GM19463 (cell line): ENCODE measurements around the gene C12orf75.
A peak's percentile ranks its signal among the peaks of the same experiment; 100 is the strongest.
"Not testable (repeated sequence)": the region's sequence is repeated elsewhere in the genome, so short reads cannot be mapped to it uniquely, and the experiment has no call there.

Experiments used
- ATAC-seq: cut with Tn5 transposase; IDR thresholded peaks from one replicate; pipeline ENCODE4 v1.9.1; 2021; ENCODE audit warnings: mild to moderate bottlenecking, moderate library complexity; ENCODE audit not compliant: unreplicated experiment

C12orf75 gene

DNA sequence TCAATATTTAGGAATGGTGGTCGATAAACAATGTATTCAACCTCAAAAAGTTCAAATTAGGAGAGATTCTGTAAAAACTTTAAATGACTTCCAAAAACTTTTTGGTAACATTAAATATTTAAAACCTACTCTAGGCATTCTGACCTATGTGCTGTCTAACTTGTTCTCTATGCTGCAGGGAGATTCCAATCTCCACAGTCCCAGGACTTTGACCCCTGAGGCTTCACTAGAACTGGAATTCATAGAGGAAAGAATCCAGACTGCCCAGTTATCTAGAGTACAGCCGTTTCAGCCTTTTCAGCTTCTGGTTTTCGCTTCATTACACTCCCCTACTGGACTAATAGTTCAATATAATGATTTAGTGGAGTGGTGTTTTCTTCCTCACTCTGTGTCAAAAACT, 21.1 kb upstream of the C12orf75 start:
- not testable (repeated sequence) for ATAC-seq

DNA sequence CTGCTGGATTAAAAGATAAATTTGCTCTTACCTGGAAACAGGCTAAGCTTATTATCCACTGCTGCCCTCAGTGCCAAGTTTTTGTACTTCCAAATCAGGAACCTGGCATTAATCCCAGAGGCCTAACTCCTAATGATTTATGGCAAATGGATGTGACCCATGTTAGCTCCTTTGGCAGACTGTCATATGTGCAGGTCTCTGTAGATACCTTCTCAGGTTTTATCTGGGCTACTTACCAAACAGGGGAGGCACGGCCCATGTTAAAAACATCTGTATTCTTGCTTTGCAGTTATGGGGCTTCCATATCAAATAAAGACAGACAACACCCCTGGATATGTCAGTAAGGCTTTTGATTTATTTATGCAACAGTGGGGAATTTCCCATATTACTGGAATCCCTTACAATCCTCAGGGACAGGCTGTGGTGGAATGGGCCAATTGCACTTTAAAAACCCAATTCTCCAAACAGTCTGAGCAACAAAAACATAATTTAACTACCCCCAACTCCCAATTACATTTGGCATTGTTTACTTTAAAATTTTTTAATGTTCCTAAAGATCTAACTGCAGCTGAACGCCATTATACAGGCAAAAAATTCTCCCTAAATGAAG, 19.9 kb upstream of the C12orf75 start:
- not testable (repeated sequence) for ATAC-seq

DNA sequence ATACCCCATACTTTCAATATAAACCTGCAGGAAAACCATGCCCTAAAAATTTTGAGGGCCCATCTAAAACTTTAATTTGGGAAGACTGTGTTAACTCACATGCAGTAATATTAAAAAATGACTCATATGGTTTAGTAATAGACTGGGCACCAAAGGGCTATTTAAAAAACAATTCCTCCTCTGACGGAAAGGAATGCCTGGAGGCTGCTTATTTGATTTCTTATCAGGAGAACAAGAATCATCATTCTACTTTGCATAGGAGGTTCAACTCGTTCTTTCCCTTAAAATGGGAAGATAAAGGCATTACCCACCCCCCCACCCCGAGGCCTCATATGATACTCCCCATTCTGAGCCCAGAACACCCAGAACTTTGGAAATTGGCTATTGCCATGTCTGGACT, 18.6 kb upstream of the C12orf75 start:
- ATAC-seq = not testable (repeated sequence)

DNA sequence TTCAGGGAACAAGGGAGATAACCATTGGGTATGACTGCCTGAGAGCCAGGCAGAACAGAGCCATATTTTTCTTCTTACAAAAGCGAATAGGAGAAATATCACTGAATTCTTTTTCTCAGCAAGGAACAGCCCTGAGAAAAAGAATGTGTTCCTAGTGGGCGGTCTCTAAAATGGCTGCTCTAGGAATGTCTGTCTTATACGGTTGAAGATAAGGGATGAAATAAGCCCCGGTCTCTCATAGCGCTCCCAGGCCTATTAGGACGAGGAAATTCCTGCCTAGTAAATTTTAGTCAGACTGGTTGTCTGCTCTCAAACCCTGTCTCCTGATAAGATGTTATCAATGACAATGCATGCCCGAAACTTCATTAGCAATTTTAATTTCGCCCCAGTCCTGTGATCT, 16.7 kb upstream of the C12orf75 start:
- ATAC-seq = not testable (repeated sequence)

DNA sequence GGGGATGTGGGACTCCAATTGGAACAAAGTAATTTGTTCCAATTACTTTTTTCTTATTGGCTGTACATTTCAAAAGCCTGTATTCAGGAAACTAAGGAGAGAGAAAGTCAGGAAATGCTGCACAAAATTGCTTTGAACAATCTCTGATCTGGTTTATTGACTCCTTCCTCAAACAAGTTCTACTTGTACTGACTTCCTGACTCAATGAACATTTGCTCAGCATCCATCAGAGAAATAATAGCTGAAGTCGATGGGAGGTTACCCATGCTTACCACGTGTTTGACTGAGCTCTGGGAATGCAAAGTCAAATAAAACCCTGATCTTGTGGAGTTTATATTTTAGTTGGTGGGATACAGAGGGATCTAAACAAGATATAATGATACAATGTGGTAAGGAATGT, 15.4 kb upstream of the C12orf75 start:
- no peak for ATAC-seq

DNA sequence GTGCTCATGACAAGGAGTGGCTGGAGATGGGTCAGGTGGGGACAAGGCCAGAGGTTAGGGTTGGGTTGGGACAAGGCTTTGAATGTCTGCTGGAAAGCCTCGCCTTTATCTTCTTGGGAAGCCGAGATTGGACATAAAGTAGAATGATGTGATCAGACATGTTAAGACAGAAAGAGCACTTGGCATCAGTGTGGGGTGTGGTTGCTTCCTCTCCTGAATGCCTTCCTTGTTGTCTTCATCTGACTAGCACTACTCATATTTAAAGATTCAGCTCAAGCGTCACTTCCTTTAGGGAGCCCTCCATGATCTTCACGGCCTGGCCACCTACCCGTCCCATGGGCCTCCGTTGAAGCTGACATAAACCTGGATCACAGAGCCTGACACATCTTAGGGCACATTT, 14.8 kb upstream of the C12orf75 start:
- no peak for ATAC-seq

DNA sequence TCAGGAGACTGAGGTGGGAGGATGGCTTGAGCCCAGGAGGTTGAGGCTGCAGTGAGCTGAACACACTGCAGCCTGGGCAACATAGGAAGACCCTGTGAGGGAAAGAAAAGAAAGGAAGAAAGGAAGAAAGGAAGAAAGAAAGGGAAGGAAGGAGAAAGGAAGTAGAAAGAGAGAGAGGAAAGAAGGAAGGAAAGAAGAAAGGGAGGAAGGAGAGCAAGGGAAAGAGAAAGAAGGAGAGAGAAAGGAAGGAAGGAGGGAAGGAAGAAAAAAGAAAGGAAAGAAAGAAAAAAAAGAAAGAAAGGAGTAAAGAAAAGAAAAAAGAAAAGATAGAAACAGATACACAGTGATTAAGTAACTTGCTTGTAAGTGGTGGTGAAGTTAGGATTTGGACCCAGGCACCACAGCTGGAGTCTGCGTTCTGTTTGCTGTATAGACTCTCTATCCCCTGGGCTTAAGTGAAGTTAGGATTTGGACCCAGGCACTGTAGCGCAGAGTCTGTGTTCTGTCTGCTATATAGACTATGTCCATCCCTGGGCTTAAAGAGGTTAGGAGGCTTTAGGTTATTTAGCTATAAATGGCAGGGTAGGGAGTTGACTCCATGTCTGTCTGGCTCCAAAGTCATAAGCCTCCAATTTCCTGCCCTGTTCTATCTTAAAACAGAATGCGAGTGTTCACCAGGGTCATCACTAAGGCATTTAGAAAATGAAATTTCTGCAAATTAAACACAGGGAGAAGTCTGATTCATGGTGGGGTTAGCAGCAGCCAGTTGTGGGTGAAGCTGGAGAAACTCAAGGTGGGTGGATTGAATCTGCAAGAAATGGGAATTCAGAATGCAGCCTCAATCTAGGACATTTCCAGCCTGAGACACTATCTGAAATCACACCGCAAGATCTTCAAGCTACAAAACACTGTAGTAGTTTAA, 13.3 kb upstream of the C12orf75 start:
- no peak for ATAC-seq

DNA sequence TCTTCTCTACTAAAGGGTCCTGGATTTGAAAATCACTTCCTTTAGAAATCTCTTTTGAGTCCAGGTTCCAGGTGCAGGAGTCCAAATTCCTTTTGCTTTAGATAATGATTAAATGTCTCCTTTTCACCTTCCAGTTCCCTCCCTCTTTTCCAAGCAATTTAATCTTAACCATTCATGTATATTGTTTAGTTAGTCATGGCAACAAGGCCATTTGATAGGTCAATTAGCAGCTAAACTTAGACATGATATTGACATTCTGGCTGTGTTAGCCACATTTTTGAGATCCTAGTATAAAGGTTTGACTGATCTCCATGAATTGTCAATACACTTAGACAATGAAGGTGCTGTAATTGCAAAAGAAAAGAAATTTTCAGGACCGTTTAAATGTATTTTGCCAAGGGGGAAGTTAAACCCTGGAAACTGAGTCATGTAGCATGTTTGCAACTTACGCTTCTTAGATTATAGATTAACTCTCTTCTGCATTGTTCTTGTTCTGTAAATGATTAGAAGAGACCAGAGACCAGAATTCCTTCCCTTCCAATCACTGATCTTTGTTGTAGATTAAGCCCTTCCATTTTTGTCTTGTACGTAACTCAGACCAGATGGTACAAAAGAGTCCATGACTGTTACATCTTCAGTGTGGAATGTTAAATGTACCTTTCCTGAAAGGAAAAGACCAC, 12.4 kb upstream of the C12orf75 start:
- ATAC-seq = no peak

DNA sequence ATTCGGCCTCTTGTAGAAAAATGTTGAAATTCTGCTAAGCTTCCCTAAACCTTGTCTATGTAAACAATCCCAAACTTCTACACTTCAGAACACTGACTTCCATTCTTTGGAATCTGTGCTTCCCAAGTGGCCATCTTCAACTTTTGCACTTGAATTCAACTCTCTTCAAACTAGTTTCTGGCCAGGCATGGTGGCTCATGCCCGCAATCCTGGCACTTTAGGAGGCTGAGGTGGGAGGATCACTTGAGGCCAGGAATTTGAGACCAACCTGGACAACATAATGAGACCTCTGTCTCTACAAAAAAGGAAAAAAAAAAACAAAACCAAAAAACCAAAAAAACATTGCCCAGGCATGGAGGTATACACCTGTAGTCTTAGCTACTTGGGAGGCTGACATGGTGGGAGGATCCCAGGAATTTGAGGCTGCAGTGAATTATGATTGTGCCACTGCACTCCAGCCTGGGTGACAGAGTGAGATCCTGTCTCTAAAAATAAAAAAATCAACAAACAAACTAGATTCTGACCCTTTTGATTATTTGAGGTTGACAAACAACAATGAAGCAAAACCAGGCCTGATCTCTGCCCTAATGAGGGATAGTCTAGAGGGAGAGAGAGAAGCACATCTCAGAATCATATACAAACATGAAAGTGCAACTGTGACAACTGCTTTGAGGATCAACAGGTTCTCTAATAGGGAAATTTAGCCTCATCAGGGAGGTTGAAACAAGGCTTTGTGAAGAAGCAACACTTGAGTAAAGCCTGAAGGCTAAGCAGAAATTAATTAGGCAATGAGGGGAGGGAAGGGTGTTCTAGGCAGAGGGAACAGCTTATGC, 11.6 kb upstream of the C12orf75 start:
- no peak for ATAC-seq

DNA sequence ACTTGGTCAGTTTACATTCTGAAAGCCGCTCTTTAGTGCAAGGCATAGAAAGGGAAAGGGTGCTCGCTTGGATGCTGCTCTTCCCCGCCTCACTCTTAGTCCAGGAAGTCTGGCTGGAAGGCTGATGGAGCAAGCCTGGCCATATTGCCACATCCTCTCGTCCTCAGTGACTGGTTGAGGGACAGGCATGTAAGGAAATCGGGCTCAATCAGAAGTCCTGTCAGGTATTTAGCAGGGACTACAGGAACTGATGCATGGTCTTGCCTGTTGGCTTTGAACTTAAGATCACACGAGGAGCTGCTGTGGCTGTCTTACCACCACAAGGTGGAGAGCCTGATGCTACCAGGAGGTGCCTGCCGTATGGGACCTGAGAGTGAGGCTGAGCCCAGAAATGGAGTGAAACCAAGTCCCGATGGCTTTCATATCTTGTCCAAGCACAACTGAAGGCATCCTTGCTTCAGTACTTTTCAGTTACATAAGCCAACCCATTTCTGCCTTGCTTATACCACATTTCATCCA, 10.7 kb upstream of the C12orf75 start:
- no peak for ATAC-seq

DNA sequence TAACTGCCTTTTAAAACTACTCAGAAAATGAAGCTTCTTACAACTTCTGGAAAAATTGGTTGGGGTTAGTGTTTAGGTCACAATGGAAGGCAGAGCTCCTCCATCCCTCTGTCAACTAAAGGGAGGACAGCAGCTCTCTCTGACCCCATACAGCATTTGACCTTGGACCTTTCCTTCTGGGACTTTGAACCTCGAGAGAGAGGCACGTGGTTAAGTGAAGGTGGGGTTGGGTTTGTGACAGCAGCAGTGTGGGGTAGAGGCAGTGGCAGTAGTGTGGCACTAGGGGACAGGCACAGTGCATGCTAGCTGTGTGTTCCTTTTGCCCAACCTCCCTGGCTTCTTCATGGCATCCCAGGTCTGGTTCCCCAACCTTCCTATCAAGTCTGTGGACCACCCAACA, 9.4 kb upstream of the C12orf75 start:
- no peak for ATAC-seq

DNA sequence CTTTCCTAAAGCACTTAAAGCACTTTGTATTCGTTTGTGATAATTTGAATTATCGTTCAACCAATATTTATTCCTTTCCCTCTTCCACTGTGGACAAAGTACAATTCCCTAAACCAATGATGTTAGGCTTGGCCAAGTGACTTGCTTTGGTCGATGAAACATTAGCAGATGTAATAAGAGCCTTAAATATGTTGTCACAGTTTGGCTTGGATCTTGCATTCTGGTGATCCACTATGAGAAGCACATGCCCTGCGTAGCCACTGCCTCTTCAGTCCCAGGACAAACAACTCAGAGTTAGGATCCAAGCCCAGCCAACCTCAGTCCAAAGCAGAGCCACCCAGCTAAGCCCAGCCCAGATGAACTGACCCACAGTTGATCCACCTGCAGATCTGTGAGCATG, 8.4 kb upstream of the C12orf75 start:
- no peak for ATAC-seq

DNA sequence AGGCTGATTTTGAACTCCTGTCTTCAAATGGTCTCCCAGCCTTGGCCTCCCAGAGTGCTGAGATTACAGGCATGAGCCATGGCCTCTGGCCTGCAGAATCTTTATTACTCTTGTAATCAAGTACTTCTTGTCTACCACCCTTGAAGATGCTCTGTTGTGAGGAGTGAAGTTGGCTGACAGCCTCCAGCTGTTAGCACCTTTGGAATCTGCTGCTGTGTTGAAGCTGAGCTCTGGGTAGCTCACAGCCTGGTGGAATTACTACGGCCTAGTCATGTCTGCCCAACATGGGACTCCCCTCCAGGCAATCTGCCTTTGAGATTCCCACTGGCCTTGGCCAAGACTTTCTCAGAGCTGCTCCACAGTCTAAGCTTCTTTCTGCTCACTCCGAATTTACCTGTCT, 5.8 kb upstream of the C12orf75 start:
- ATAC-seq = no peak

DNA sequence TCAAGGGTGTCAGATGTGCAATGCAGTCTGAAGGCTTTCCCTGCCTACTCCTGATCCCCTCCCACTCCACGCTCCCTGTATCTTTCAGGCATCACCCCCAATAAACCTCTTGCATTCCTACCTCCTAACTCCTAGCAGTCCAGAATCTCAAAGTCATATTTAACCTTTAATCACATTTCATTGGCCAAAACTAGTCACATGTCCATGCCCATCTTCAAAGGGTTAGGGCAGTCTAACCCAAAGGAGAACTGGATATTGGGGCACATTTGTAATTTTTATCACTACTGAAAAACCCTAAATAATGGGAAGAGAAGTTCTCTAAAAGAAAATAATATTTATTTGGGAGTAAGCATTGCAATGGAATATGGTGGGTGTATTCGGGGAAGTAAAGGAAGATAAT, 5.4 kb upstream of the C12orf75 start:
- ATAC-seq = no peak

DNA sequence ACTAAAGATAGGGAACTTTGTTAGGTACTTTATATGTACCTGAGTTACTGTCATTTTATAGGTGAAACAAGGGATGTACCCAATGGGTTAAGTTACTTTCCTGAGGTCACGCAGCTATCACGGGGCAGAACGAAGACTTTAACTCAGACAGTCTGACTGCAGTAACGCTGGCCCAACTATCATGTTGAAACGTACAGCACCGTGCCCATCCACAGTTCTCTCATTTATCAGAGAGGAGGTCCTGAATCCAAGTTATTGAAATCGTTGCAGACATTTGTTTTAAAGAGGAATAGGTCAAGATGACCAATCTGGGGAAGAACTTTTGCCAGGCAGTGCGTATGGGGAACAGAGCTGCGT, 587 bp upstream of the C12orf75 start:
- peak; percentile 0 for ATAC-seq

DNA sequence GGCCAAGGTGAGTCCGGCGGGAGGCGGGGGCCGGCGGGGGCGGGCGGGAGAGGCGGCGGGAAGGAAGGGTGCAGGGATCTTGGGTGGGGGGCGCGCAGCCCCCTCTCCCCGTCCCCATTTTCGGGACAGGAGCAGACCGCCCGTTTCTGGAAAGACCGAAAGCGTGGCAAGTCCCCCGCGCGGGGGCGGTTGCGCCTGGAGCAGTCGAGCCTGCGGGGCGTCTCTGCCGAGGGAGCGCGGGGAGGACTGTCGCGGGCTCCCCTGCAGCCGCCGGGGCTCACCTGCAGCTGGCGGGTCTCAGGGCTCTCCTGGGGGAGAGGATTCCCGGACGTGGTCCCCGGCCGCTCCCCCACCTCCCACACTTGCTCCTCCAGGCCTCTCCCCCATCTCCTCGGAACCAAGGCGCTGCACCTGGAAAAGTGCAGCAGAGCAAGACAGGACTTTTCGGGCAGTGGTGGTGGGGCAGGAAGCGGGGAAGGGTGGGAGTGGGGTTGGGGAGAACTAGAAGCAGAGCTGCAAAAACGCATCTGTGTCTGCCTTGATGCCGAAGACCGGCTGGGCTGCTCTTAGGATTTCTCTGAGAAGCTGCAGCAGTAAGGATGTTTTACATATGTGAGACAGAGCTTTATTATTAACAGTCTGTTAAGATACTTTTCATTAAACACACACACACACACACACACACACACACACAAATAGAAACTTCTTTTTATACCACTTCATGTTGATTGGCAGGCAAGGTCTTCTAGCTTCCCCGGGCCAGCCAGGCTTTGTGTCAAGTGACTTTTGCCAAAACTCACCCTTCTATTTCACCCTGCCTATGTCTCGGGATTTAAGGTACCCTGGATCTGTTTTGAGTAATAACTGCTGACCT, 677 bp downstream of the C12orf75 start:
- no peak for ATAC-seq

DNA sequence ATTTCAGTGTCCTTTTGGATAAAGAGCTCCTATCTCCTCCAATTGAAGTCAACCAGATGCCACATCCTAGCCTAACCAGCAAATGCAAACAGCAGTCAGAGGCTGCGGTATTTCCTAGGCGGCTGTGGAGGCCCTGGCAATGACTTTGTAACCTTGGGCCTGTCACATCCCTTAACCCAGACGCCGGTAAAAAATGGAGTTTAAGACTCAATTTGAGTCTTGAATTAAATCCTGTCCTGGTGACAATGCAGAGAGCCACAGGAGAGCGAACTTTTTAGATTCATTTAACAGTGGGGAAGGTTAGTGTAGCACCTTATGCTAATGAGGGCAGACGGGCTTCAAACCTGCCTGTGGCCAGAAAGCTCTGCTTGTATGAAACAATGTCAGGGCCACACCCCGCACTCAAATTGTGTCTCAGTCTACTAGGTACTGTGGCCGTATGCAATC, 1.3 kb downstream of the C12orf75 start:
- no peak for ATAC-seq

DNA sequence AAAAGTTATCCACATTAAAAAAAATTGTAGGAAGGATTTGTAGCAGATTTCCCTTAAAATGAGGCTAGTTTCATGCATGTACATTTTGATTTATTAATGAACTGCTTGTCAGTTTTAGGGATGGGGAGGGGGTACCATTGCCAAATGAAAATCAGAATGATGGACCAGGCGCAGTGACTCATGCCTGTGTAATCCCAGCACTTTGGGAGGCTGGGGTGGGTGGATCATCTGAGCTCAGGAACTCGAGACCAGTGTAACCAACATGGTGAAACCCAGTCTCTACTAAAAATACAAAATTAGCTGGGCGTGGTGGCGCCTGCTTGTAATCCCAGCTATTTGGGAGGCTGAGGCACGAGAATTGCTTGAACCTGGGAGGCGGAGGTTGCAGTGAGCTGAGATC, 1.8 kb downstream of the C12orf75 start:
- not testable (repeated sequence) for ATAC-seq

DNA sequence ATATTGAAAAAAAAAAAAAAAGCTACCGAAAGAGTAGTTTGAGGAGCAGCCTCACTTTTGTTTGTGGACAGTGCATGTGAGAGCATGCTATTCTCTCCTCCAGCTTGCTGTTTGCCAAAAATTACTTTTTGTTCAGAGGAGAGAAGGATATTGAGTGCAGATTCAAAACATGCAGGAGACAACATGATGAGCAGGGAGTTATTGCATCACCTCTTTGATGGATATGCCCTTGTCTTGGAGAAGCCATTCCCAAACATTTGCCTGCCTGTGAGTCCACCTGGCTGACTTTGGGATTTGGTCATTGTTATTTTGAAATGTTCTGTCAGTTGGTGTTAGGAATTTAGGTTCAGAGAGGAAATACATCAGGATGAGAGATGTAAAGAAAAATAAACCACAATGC, 2.4 kb downstream of the C12orf75 start:
- no peak for ATAC-seq

DNA sequence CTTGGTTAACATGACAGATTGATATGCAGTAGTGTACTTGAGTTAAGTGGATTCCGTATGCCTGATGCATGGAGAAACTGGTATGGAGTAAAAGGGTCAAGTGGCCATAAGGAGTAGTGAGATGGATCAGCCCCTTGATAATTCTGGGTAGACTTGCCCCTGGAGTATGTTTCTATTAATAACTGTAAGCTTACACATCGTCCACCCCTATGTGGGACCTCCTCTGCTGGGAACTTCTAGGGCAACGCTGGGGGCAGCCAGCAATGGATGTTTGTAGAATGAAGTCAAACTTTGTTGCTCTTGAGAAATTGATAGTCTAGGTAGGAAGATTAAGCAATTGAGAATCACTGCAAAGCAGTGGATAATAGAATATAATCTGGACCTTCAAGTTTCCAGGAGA, 3.5 kb downstream of the C12orf75 start:
- ATAC-seq = no peak
